Spleen (tissue), 11 donors: ENCODE data around the gene INO80D. TPM values are rescaled to one million over a fixed set of nuclear protein-coding genes. Genes with fewer than 3 reads are reported as not detected.
"Not testable (repeated sequence)": the region's sequence is repeated elsewhere in the genome, so short reads cannot be mapped to it uniquely, and the experiment has no call there.

ENCODE experiments used
- DNase-seq: peaks from one replicate; pipeline ENCODE4 v3.0.0-alpha.2; 2020
- H3K27ac ChIP-seq, 8 donors: fragments of 200-600 bp; sonication (generic) in 7 of 8; 1 replicate in 4 of 8; 2 replicates in 4 of 8; pipeline versions ENCODE4 v1.5.0 to v1.8.0; 2016 to 2021; ENCODE audit warnings: inconsistent platforms in 4 of 8, mild to moderate bottlenecking in 4 of 8, moderate library complexity in 1 of 8
- H3K27me3 ChIP-seq, 7 donors: fragments of 200-600 bp; sonication (generic) in 6 of 7; replicated peaks in 1 of 7; 1 replicate in 4 of 7; 2 replicates in 3 of 7; pipeline versions ENCODE4 v1.5.0 to v1.8.0; 2016 to 2021; ENCODE audit warnings: inconsistent platforms in 3 of 7, mild to moderate bottlenecking in 1 of 7
- H3K36me3 ChIP-seq, 6 donors: fragments of 200-600 bp; sonication (generic) in 5 of 6; 1 replicate in 4 of 6; 2 replicates in 2 of 6; pipeline versions ENCODE4 v1.5.0 to v1.8.0; 2016 to 2021; ENCODE audit warnings: inconsistent platforms in 2 of 6
- H3K4me1 ChIP-seq, 6 donors: fragments of 200-600 bp; sonication (generic) in 5 of 6; 1 replicate in 3 of 6; 2 replicates in 3 of 6; pipeline versions ENCODE4 v1.5.0 to v1.8.0; 2016 to 2021; ENCODE audit warnings: inconsistent platforms in 3 of 6
- H3K4me3 ChIP-seq, 8 donors: fragments of 200-600 bp; sonication (generic) in 7 of 8; 1 replicate in 4 of 8; 2 replicates in 4 of 8; pipeline versions ENCODE4 v1.5.0 to v1.8.0; 2016 to 2021; ENCODE audit warnings: inconsistent platforms in 4 of 8, mild to moderate bottlenecking in 4 of 8, moderate library complexity in 2 of 8
- H3K9me3 ChIP-seq, 8 donors: fragments of 200-600 bp; sonication (generic) in 7 of 8; 1 replicate in 4 of 8; 2 replicates in 4 of 8; pipeline versions ENCODE4 v1.5.0 to v1.8.0; 2016 to 2021; ENCODE audit warnings: inconsistent platforms in 4 of 8
- CTCF ChIP-seq, 11 experiments: fragments of 200-600 bp in 7 of 11; fragments of 450-650 bp in 4 of 11; sonication (generic) in 4 of 11; IDR thresholded peaks in 8 of 11; conservative IDR thresholded peaks in 3 of 11; 1 replicate in 7 of 11; 2 replicates in 4 of 11; pipeline versions ENCODE4 v1.4.0 to v1.8.0; 2016 to 2021; ENCODE audit warnings: antibody characterized with exemption in 11 of 11, inconsistent platforms in 4 of 11, mild to moderate bottlenecking in 1 of 11
- POLR2A ChIP-seq, 3 donors: fragments of 450-650 bp; IDR thresholded peaks; one replicate each; pipeline ENCODE4 v1.5.1; 2017; ENCODE audit warnings: antibody characterized with exemption in 3 of 3, mild to moderate bottlenecking in 1 of 3
- POLR2AphosphoS5 ChIP-seq, 3 donors: sonication (generic); formaldehyde crosslinking; IDR thresholded peaks; one replicate each; pipeline ENCODE4 v1.5.1; 2017; ENCODE audit warnings: antibody characterized with exemption in 3 of 3
- WGBS, 5 donors: extraction: QIAGEN DNeasy Blood & Tissue Kit in 3 of 5; methylation state at CpG; one replicate each; pipeline versions ENCODE4 v1.1.5 to v1.1.7; 2013 to 2018; 5-methylcytosine and 5-hydroxymethylcytosine counted together
- intact Hi-C: fragments of 100-400 bp; cut with DNase I; formaldehyde crosslinking; loops from one replicate; pipeline ENCODE4 v1.15.0; 2023; ENCODE audit warnings: low total_unique reads
- polyA plus RNA-seq, 3 donors: library from polyadenylated mRNA; stranded (reverse); fragments of 200-250 nt; gene quantifications; one replicate each; pipeline ENCODE4 v1.2.1, GENCODE V29; 2013
- total RNA-seq, 7 donors: library from RNA; depleted of rRNA in 3 of 7; stranded (reverse); fragments of >200 nt in 3 of 7; fragmentation: NEBNext Ultra II Directional in 4 of 7; extraction: Animal tissue kit (Norgen Biotek cat#: 25700) in 4 of 7; gene quantifications; one replicate each; pipeline versions ENCODE4 v1.1.0 to v1.2.1, GENCODE V29; 2016 to 2021
- donor health status: healthy with polysubstance abuse.
- donor health status: DM: no; HTN: no; CAD: no; lungs with moderate emphysema.
- donor health status: DM: no; HTN: no; CAD: no.
- donor health status: Bipolar disorder and iron deficiency.
- donor health status: healthy.
- donor health status: DM: no; HTN: no; CAD: no.
- donor health status: DM: yes; HTN: yes; CAD: no.

The INO80D gene
- total and polyA plus RNA-seq, 10 donors, result 1.6 to 39.8 (median 29.1) TPM

GRCh38 chr2:206080927-206081326 lies 5.0 kb downstream of the INO80D start:
- no peak overlapping the region for H3K27ac ChIP-seq
- H3K27me3 ChIP-seq, result no peaks in the 10 kb centered on the region
- H3K4me3 ChIP-seq, result no peak overlapping the region
- DNase-seq, result no peak
- intact Hi-C loops, result loop anchor here (10.0 kb wide), 1 partner anchor 74 kb away; the partner anchor contains the start of genes EEF1B2 and NDUFS1
- H3K4me1 ChIP-seq, result peaks cover 8 to 82% (median 35%) of the 10 kb centered on the region in 6 donors
- TF ChIP-seq POLR2A (IDR thresholded peaks at IDR 0.05) (no peak), CTCF (IDR thresholded peaks at IDR 0.05 in 8 of 11, conservative IDR thresholded peaks at IDR 0.05 in 3 of 11) (no peak), POLR2AphosphoS5 (IDR thresholded peaks at IDR 0.05) (no peak)
- 68 to 85% (median 76%) methylated on average over 4 of the region's 4 CpGs for WGBS, 5 donors
- H3K9me3 ChIP-seq, result no peaks in the 10 kb centered on the region
- no peaks in the 10 kb centered on the region for H3K36me3 ChIP-seq

DNA sequence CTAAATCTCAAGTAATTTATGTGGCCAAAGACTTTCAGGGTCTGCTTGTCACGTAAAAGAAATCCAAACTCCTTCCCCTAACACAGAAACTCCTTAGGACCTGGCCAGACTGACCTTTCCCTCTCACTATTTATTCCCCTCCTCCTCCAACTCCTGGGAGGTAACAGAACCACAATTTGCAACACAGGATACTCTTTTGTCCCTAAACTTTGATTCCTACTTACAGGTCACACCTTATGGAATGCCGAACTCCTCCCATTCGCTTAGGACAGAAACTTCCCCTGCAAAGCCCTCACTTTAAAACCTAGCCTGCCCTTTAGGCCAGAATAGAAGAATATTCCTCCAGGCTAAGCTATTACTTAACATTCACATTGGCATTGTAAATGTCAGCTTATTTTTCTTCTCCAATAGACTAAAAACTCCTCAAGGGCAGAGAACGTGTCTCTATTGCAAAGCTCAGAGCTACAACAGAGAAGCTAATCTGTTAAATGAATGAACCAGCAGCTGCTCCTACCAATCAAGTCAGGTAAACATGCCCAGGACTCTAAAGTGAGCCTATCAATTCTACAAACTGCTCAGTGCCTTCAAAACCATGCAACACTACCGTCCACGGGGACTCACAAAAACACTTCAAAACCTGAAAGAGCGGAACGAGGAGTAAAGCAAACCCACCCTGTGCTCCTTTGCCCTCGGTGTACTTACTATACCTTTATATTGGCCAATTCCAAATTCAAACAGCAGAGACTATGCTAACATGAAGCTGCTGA lies 6.1 kb downstream of the INO80D start:
- TF ChIP-seq POLR2AphosphoS5 (IDR thresholded peaks at IDR 0.05) (no peak), POLR2A (IDR thresholded peaks at IDR 0.05) (no peak), CTCF (IDR thresholded peaks at IDR 0.05 in 8 of 11, conservative IDR thresholded peaks at IDR 0.05 in 3 of 11) (no peak)
- Histone ChIP-seq H3K4me3 (no peak overlapping the region), H3K9me3 (no peaks in the 10 kb centered on the region), H3K27me3 (no peaks in the 10 kb centered on the region), H3K36me3 (no peaks in the 10 kb centered on the region), H3K27ac (no peak overlapping the region), H3K4me1 (peaks cover 8 to 87% (median 35%) of the 10 kb centered on the region in 6 donors)
- WGBS, 5 donors, result 75 to 90% (median 79%) methylated on average over 9 of the region's 9 CpGs
- no peak for DNase-seq
- intact Hi-C loops, result loop anchor here (10.0 kb wide), 1 partner anchor 75 kb away; the partner anchor contains the start of genes EEF1B2 and NDUFS1

DNA sequence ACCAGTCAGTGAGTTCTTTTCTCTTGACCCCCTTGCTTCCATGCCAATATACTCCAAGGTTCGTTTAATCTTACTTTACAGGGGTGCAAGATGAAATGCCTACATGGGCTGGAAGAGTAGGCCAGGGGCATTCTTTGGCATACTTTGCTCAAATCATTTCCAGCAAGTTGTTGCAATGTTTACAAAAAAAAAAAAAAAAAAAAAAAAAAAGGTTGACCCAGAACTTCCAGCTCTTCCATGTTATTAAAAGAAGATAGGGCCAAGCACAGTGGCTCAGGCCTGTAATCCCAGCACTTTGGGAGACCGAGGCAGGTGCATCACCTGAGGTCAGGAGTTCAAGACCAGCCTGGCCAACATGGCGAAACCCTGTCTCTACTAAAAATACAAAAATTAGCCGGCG lies 8.1 kb downstream of the INO80D start:
- Histone ChIP-seq H3K4me1 (peaks cover 0 to 84% (median 34%) of the 10 kb centered on the region in 6 donors), H3K36me3 (peaks cover 0 to 14% (median 0%) of the 10 kb centered on the region in 6 donors)
- WGBS, 5 donors, result 90 to 93% (median 92%) methylated on average over 5 of the region's 5 CpGs
- DNase-seq, H3K4me3 ChIP-seq, H3K27me3 ChIP-seq, H3K9me3 ChIP-seq, intact Hi-C loops, H3K27ac ChIP-seq: not testable (repeated sequence)

DNA sequence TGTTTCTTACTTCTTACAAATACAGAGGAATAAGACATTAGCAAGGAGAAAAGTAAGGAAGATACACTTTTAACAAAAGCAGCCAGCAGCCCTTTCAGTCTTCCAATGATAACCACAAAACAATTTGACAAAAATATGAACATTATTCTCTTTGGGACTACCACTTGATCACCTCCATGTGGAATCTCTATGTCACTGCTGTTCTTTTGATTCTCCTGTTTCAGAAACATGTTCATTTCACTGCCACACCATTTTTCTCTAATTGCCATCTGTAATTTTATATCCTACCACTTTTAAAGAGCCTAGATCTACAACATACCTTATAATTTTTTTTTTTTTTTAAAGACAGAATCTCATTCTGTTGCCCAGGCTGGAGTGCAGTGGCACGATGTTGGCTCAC lies 10.9 kb downstream of the INO80D start:
- peaks cover 0 to 17% (median 0%) of the 10 kb centered on the region in 6 donors for H3K36me3 ChIP-seq
- DNase-seq, result no peak
- no peak overlapping the region for H3K27ac ChIP-seq
- no peak overlapping the region for H3K4me3 ChIP-seq
- TF ChIP-seq CTCF (IDR thresholded peaks at IDR 0.05 in 8 of 11, conservative IDR thresholded peaks at IDR 0.05 in 3 of 11) (no peak), POLR2AphosphoS5 (IDR thresholded peaks at IDR 0.05) (no peak), POLR2A (IDR thresholded peaks at IDR 0.05) (no peak)
- WGBS, 5 donors, result 93 to 100% (median 97%) methylated on average over 1 of the region's 1 CpG
- no peaks in the 10 kb centered on the region for H3K27me3 ChIP-seq
- intact Hi-C loops, result no loop called here
- peaks cover 0 to 69% (median 30%) of the 10 kb centered on the region in 6 donors for H3K4me1 ChIP-seq
- H3K9me3 ChIP-seq, result no peaks in the 10 kb centered on the region
